Ishikawa (cell line): Measurements from ENCODE around the gene NCBP1.

Experiments used
- CEBPB ChIP-seq: IDR thresholded peaks from 2 replicates; pipeline ENCODE4 v1.6.1; 2012
- CREB1 ChIP-seq: IDR thresholded peaks from 2 replicates; pipeline ENCODE4 v1.6.1; 2012; ENCODE audit warnings: low read depth
- EGR1 ChIP-seq: IDR thresholded peaks from 2 replicates; pipeline ENCODE4 v1.6.1; 2012
- EP300 ChIP-seq: IDR thresholded peaks from 2 replicates; pipeline ENCODE4 v1.6.1; 2012; ENCODE audit warnings: borderline replicate concordance
- FOXM1 ChIP-seq: IDR thresholded peaks from 2 replicates; pipeline ENCODE4 v1.6.1; 2012; ENCODE audit warnings: low read depth, borderline replicate concordance
- NFIC ChIP-seq: IDR thresholded peaks from 2 replicates; pipeline ENCODE4 v1.6.1; 2012
- RAD21 ChIP-seq: IDR thresholded peaks from 2 replicates; pipeline ENCODE4 v1.6.1; 2012; ENCODE audit warnings: low read depth
- TAF1 ChIP-seq: IDR thresholded peaks from 2 replicates; pipeline ENCODE4 v1.6.1; 2012; ENCODE audit warnings: low read depth, mild to moderate bottlenecking
- TCF12 ChIP-seq: IDR thresholded peaks from 2 replicates; pipeline ENCODE4 v1.6.1; 2012; ENCODE audit warnings: low read depth
- TEAD4 ChIP-seq: IDR thresholded peaks from 2 replicates; pipeline ENCODE4 v1.6.1; 2012
- YY1 ChIP-seq: IDR thresholded peaks from 2 replicates; pipeline ENCODE4 v1.6.1; 2012; ENCODE audit warnings: low read depth
- ZBTB7A ChIP-seq: IDR thresholded peaks from 2 replicates; pipeline ENCODE4 v1.6.1; 2012; ENCODE audit warnings: low read depth
- TF ChIP-seq, protein P1 (sequence below): IDR thresholded peaks from 2 replicates; pipeline ENCODE4 v1.6.1; 2012
- TF ChIP-seq, protein P2 (sequence below): IDR thresholded peaks from 2 replicates; pipeline ENCODE4 v1.6.1; 2012; ENCODE audit warnings: low read depth, mild to moderate bottlenecking
- TF ChIP-seq, protein P3 (sequence below): IDR thresholded peaks from 2 replicates; pipeline ENCODE4 v1.6.1; 2012

NCBP1 gene

DNA sequence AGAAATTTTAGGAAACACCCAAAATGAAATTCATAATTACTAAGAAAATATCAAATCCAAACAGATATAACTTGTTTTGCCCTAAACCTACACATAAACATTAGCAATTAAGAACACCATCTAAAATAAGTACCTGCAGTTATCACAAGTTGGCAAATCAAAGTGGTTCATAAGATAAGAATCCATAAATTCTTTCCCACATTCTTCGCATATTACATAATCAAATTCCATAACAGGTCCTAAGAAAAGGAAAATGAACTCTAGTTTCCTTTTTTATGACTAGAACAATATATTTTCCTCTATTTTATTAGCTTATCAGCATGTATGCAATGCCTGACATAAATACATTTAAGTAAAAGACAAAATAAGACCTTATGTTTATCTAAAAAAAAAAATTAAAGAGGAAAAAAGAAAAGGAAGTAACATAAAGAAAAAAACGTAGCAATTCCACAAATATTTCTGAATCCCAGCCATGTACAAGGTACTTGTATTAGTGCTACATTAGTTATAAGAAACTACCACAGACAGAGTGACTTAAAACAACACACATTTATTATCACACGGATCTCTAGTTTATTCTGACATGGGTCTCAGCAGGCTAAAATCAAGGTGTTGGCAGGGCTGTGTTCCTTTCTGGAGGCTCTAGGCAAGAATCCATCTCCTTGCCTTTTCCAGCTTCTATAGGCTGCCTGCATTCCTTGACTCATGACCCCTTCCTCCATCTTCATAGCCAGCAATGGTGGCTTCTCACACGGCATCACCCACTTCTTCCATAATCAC, 56.0 kb downstream of the NCBP1 start:
- TF ChIP-seq TEAD4: peak; percentile 54; the same call in 1 of the 2 replicates
- no peak for TF ChIP-seq EP300

DNA sequence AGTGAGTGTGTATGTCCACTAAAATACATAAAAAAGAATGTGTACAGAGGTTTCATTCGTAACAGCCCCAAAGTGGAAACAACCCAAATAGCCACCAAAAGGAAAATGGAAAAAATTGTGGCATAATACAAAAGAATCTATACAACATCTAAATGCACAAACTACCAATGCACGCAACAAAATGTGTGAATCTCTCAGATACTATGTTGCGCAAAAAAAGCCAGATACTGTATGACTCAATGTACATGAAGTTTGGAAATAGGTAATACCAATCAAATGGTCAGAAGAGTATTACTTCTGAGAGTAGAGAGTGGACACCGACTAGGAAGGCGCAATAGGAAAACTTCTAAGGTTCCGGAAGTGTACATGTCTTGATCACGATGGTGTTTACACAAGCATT, 61.1 kb downstream of the NCBP1 start:
- TF ChIP-seq EP300: no peak
- no peak for TF ChIP-seq TAF1
- no peak for TF ChIP-seq CEBPB
- TF ChIP-seq, protein P1, sequence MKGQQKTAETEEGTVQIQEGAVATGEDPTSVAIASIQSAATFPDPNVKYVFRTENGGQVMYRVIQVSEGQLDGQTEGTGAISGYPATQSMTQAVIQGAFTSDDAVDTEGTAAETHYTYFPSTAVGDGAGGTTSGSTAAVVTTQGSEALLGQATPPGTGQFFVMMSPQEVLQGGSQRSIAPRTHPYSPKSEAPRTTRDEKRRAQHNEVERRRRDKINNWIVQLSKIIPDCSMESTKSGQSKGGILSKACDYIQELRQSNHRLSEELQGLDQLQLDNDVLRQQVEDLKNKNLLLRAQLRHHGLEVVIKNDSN: no peak
- no peak for TF ChIP-seq ZBTB7A
- no peak for TF ChIP-seq TCF12
- TF ChIP-seq TEAD4: no peak
- no peak for TF ChIP-seq NFIC
- no peak for TF ChIP-seq EGR1
- TF ChIP-seq, protein P2, sequence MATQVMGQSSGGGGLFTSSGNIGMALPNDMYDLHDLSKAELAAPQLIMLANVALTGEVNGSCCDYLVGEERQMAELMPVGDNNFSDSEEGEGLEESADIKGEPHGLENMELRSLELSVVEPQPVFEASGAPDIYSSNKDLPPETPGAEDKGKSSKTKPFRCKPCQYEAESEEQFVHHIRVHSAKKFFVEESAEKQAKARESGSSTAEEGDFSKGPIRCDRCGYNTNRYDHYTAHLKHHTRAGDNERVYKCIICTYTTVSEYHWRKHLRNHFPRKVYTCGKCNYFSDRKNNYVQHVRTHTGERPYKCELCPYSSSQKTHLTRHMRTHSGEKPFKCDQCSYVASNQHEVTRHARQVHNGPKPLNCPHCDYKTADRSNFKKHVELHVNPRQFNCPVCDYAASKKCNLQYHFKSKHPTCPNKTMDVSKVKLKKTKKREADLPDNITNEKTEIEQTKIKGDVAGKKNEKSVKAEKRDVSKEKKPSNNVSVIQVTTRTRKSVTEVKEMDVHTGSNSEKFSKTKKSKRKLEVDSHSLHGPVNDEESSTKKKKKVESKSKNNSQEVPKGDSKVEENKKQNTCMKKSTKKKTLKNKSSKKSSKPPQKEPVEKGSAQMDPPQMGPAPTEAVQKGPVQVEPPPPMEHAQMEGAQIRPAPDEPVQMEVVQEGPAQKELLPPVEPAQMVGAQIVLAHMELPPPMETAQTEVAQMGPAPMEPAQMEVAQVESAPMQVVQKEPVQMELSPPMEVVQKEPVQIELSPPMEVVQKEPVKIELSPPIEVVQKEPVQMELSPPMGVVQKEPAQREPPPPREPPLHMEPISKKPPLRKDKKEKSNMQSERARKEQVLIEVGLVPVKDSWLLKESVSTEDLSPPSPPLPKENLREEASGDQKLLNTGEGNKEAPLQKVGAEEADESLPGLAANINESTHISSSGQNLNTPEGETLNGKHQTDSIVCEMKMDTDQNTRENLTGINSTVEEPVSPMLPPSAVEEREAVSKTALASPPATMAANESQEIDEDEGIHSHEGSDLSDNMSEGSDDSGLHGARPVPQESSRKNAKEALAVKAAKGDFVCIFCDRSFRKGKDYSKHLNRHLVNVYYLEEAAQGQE: no peak
- TF ChIP-seq CREB1: no peak
- no peak for TF ChIP-seq YY1
- TF ChIP-seq, protein P3, sequence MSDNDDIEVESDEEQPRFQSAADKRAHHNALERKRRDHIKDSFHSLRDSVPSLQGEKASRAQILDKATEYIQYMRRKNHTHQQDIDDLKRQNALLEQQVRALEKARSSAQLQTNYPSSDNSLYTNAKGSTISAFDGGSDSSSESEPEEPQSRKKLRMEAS: no peak
- TF ChIP-seq RAD21: no peak
- TF ChIP-seq FOXM1: no peak

DNA sequence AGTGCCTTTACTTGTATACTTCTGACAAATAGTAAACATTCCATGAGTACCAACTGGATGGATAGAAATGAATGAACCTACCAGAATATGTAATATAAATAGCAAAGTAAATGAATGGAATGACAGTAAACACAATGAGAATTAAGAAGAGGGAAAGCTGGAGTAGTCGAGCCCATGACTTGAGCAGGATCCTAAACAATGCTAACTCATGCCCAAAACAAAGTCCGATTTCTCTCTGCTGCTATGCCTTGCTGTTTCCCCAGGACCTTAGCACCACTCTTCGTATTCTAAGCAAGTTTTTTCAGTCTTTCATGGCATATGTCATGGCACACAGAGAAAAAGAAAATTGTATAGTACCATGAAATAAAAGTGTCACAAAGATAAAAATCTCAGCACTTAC, 61.8 kb downstream of the NCBP1 start:
- TF ChIP-seq EP300: no peak
- TF ChIP-seq, protein P1: no peak
- TF ChIP-seq CREB1: no peak
- no peak for TF ChIP-seq EGR1
- TF ChIP-seq, protein P2: no peak
- TF ChIP-seq, protein P3: no peak
- no peak for TF ChIP-seq TAF1
- TF ChIP-seq RAD21: no peak
- no peak for TF ChIP-seq YY1
- no peak for TF ChIP-seq NFIC
- TF ChIP-seq FOXM1: no peak
- no peak for TF ChIP-seq CEBPB
- no peak for TF ChIP-seq ZBTB7A
- TF ChIP-seq TEAD4: no peak
- no peak for TF ChIP-seq TCF12

DNA sequence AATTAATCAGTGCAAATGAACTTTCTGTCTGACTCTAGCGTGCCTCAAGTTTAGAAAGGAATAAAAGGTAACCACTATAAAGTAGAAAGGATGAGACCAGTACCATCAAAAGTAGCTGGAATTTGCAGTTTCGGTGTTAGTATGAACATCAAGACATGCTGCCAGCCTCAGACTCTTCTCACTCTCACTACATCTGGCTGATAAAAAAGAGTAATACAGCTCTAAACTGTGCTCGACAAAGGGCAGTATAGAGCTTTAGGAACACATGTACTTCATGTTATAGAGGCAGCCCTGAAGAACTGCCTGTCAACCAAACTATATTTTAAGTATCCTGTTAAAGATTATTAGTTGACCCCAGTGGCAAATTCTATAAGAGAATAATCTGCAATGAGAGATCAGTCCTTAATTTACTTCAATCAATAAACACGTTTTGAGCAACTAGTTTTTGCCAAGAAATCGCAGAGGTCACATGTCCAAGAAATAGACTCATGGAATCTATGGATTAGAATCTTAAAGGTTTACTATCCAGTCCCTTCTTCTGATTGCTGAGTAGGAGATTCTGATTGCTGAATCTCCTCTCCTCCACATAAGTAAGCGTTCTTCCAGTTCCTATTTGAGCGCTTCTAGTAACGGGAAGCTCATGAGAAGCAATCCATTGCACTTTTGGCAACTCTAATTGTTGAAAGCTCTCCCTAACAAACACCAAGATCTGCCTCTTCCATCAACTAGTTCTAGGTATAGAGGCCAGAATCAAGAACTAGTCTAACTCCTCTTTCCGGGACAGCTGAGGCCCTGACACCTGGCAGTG, 62.6 kb downstream of the NCBP1 start:
- TF ChIP-seq, protein P1: peak; percentile 30; the same call in 1 of the 2 replicates
- no peak for TF ChIP-seq TAF1

DNA sequence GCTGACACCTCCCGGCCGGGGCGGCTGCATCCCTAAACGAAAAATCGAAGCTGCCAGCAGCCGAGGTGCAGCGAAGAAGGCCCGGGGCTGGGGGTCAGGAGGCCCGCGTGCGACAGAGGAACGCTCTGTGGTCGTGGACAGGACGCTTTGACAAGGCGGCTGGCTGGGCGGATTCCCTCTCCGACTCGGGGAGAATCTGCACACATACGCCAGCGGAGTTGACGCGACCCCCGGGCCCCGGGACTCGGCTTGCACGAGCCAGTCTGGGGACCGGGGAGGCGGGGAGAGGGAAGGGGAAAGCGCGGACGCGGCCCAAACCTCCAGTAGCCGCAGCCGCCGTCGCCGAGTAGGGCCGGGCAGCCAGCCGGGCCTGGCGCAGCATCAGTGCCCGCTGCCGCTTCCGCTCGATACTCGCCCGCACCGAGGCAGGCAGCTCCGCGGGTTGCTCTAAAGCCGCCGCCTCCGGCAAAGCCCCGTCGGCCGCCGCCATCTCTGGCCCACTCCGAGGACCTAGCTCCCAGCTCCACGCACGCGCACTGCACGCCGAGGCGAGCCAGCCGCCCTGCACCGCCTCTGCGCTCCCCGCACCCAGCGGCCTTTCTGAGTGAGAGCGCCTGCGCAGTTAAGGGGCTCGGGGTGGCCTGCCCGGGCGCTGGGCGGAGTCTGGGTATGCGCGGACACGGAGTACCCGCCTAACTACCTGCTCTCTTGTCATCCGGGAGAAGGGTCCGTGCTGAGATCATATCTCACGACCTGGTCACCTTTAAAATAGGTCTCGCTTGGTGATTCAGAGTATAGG, 63.4 kb downstream of the NCBP1 start, which contains the start of gene XPA:
TSS of gene XPA (minus strand) at position 538 of the 799 bp plus-strand sequence. CDS start at position 490, 48 bp downstream.
- TF ChIP-seq NFIC (no peak), YY1 (peak; percentile 89), EP300 (0 out of 2 replicates have a peak, but pooled peaks have one; percentile 51), TCF12 (peak; percentile 55), RAD21 (no peak), EGR1 (no peak), FOXM1 (no peak), CEBPB (no peak), TAF1 (peak; percentile 89), TEAD4 (no peak), ZBTB7A (peak; percentile 75; the same call in 1 of the 2 replicates), CREB1 (no peak)
- TF ChIP-seq, protein P3: peak; percentile 65
- TF ChIP-seq, protein P1: no peak; the same call in 1 of the 2 replicates
- TF ChIP-seq, protein P2: no peak
